Fibroblast of villous mesenchyme (primary cell): Measurements from ENCODE around the gene RELT. TPM values are rescaled to one million over a fixed set of nuclear protein-coding genes. Genes with fewer than 3 reads are reported as not detected.

Experiments
- DNase-seq: peaks from one replicate; pipeline ENCODE4 v3.0.0-alpha.2; 2010; ENCODE audit warnings: low read depth
- H3K4me3 ChIP-seq: 2 replicates; pipeline ENCODE4 v1.5.1; 2011; ENCODE audit warnings: low read depth, mild to moderate bottlenecking, low read length
- CTCF ChIP-seq: IDR thresholded peaks from 2 replicates; pipeline ENCODE4 v1.5.1; 2012; ENCODE audit warnings: low read depth, mild to moderate bottlenecking, low read length; ENCODE audit not compliant: insufficient read depth
- total RNA-seq: library from RNA; depleted of rRNA; stranded (reverse); fragments of >200 nt; gene quantifications from 2 replicates; pipeline ENCODE4 v1.2.3, GENCODE V29; 2012

Gene RELT
- total RNA-seq, 1 donor: 3.5 TPM

DNA sequence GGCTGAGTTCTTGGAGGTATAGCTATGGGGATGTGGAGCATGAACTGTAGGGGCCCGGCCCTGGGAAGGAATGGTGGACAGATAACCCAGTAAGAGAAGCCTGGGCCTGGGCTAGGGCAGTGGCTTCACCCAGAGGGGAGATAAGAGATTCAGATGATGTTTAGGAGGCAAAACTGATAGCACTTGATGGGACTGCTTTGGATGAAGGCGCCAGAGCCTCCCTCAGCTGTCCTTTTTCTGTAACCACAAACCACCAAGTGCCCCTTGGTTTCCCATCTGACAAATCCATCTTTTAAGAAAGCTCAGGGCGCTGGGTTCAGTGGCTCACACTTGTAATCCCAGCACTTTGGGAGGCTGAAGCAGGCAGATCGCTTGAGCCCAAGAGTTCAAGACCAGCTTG, 23.4 kb downstream of the RELT start:
- DNase-seq: no peak
- no peak for TF ChIP-seq CTCF
- H3K4me3 ChIP-seq: no peak overlapping the region

DNA sequence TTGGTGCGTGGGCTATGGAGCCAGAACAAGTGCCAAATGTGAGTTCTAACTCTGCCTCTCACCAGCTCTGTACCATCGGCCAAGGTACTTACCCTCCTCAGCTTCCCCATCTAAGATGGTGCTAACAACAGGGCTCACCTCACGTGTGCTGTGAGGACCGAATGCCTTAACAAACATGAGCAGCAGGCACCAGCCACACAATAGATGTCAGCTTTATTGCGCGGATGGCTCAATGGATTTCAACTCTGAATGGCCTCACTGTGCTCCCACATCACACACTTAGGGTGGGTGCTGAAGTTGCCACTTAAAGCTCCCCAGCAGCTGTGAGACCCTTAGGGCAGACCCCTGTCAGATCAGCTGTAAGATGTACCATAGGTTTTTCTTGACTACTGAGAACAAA, 24.1 kb downstream of the RELT start:
- no peak overlapping the region for H3K4me3 ChIP-seq
- TF ChIP-seq CTCF: no peak
- DNase-seq: no peak

GRCh38 chr11:73401217-73401923, 25.2 kb downstream of the RELT start:
- no peak overlapping the region for H3K4me3 ChIP-seq
- peak; percentile 37 for DNase-seq
- no peak for TF ChIP-seq CTCF

DNA sequence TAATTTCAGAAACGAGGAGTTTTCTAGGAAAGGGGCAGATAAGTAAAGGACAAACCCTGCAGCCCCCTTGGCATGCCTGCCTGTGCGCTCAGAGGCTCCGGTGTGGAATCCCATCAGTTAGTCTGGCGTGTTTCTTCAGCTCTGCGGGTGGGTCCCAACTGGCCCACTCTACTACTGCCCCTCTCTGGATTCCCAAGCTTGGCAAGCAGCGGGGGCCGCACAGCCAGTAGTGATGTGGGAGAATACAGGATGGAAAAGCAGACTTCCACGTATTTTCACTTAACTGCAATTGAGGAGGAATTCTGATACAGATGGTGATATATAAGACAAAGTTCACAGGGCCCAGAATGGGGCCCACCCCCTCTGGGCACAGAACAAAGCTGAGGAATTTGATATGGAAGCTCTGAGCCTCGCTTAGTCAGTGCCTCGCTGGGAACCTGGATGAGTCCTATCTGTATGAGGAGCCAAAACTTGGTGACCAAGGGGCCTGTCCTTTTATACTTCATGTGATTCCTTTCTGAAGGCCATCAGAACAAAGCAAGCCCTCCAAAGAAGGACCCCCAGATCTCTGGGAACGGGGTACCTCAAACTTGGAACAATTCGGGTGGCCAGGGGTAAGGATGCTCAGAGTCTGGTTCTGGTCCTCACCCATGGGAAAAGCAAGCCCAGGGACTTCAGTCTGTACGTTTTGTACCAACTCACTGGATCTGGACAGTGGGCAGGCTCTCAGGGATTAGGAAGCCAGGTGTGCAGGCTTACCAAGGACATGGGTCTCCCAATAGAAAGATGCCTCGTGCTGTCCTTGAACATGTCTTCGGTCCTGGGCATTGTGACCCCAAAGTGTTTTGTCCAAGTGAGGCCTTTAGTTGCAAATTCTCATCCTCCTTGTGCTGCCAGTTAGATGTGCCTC, 26.0 kb downstream of the RELT start:
- TF ChIP-seq CTCF: no peak
- DNase-seq: no peak
- H3K4me3 ChIP-seq: no peak overlapping the region

DNA sequence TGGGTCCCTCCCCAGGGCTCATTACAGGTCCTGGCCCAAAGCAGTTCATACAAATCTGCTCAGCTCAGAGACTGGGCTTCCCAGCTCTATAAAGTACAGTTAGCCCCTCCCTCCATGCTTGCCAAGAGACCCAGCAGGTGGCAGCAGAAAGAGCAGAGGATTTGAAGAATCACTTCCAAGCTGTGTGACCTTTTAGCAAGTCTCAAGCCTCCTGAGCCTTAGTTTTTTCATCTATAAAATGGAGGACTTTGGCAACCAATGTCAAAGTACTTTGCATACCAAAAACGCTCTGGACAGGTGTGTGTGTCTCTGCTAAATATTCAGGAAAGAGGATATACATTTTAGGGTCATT, 26.6 kb downstream of the RELT start:
- no peak for TF ChIP-seq CTCF
- DNase-seq: no peak
- no peak overlapping the region for H3K4me3 ChIP-seq

GRCh38 chr11:73403541-73403940, 27.3 kb downstream of the RELT start:
- no peak overlapping the region for H3K4me3 ChIP-seq
- DNase-seq: no peak
- TF ChIP-seq CTCF: no peak
